Measurements from ENCODE around the gene CCR6. TPM values are rescaled to one million over a fixed set of nuclear protein-coding genes. Genes with fewer than 3 reads are reported as not detected.

The CCR6 gene
- total RNA-seq, 4 donors from 2014 or later = 0.98 to 2.4 (median 1.2) TPM

DNA sequence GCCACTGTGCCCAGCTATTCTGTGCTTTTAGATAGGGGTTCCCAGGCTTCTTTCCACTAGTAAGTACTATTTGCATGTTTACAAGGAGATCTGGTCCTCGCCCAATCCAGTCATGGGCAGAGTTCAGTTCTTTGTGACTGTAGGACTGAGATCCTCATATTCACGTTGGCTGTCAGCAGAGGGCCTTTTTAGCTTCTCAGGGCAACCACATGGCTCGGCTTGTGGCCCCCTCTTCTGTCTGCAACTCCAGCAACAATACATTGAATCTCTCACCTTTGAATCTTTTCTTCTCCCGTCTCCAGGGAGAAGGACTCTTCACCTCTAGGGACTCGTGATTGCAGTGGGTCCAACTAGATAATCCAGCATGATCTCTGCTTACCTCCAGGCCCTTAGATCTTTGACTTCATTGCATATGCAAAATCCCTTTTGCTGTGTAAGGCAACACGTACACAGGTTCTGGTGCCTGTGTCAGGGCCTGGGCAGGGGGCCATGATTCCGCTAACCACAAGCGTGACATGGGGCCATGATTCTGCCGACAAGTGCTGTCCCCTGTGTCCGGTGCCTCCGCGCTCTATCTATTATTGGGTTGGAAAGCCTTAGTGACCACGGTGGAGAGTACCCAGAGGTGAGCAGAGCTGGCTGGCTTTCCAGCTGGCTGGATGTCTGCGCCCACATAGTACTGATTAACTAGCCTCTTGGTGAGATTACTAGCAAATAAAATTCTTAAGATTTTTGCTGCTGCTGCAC lies 5.1 kb downstream of the CCR6 start:
- TF ChIP-seq POLR2AphosphoS5 (IDR thresholded peaks at IDR 0.05) (no peak), POLR2A (IDR thresholded peaks at IDR 0.05) (no peak), EP300 (IDR thresholded peaks at IDR 0.05) (no peak)
- TF ChIP-seq, protein P1, sequence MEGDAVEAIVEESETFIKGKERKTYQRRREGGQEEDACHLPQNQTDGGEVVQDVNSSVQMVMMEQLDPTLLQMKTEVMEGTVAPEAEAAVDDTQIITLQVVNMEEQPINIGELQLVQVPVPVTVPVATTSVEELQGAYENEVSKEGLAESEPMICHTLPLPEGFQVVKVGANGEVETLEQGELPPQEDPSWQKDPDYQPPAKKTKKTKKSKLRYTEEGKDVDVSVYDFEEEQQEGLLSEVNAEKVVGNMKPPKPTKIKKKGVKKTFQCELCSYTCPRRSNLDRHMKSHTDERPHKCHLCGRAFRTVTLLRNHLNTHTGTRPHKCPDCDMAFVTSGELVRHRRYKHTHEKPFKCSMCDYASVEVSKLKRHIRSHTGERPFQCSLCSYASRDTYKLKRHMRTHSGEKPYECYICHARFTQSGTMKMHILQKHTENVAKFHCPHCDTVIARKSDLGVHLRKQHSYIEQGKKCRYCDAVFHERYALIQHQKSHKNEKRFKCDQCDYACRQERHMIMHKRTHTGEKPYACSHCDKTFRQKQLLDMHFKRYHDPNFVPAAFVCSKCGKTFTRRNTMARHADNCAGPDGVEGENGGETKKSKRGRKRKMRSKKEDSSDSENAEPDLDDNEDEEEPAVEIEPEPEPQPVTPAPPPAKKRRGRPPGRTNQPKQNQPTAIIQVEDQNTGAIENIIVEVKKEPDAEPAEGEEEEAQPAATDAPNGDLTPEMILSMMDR (IDR thresholded peaks at IDR 0.05) = no peak
- no peaks in the 10 kb centered on the region for H3K9me3 ChIP-seq
- 93% methylated on average over 14 of the region's 14 CpGs for WGBS
- no peak for DNase-seq (ENCODE audit: low spot score in 2 of 2)
- H3K36me3 ChIP-seq = no peaks in the 10 kb centered on the region
- no peak overlapping the region for H3K27ac ChIP-seq
- H3K27me3 ChIP-seq = no peaks in the 10 kb centered on the region
- H3K4me3 ChIP-seq = no peak overlapping the region
- no peaks in the 10 kb centered on the region for H3K4me1 ChIP-seq

DNA sequence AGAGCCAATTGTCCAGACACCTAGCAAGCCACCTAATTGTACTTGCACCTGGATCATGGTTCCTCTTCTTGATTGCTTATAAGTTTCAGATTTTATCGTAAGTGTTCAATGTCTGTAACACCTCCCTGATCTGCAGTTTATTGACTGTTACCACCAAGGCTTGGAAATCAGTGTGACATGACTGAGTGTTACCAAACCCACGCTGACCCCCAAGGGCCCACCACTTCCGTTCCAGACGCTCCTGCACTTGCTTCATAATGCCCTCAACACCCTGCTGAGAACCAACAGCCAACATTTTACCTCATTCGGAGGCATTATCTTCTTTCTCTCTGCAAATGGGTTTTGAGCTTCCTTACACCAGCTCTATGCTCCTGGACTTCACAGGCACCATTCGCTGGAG lies 6.3 kb downstream of the CCR6 start:
- WGBS = 69% methylated on average over 6 of the region's 6 CpGs
- TF ChIP-seq POLR2A (IDR thresholded peaks at IDR 0.05) = no peak
- no peak for TF ChIP-seq EP300 (IDR thresholded peaks at IDR 0.05)
- TF ChIP-seq POLR2AphosphoS5 (IDR thresholded peaks at IDR 0.05) = no peak
- TF ChIP-seq, protein P1 (IDR thresholded peaks at IDR 0.05) = no peak
- no peak overlapping the region for H3K27ac ChIP-seq

DNA sequence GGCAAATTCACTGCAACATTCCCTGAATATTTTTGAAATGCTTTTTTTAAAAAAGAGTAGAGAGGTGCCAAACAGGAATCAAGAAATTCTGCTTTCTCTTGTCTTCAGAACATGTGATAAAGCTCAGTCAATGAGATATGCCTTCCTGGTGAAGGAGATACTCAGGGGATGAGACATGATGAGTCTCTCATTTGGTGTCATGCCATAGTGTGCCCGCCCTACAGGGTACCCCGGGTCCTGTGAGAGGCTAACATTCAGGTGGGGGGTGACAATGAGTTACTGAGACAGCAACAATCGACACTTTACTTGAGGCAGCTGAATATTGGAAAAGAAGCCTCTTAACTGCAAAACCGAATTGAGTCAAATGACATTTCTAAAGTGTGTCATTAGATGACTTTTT lies 6.7 kb downstream of the CCR6 start:
- Histone ChIP-seq H3K4me1 (no peaks in the 10 kb centered on the region), H3K4me3 (no peak overlapping the region), H3K27ac (no peak overlapping the region), H3K27me3 (no peaks in the 10 kb centered on the region), H3K9me3 (no peaks in the 10 kb centered on the region), H3K36me3 (no peaks in the 10 kb centered on the region)
- TF ChIP-seq, protein P1 (IDR thresholded peaks at IDR 0.05) = no peak
- TF ChIP-seq POLR2A (IDR thresholded peaks at IDR 0.05) (no peak), EP300 (IDR thresholded peaks at IDR 0.05) (no peak), POLR2AphosphoS5 (IDR thresholded peaks at IDR 0.05) (no peak)
- DNase-seq (ENCODE audit: low spot score in 2 of 2) = no peak
- WGBS = 60% methylated on average over 4 of the region's 4 CpGs

More for the DNA sequence above, 6.3 kb downstream of the CCR6 start:
- H3K4me1 ChIP-seq = no peaks in the 10 kb centered on the region
- H3K9me3 ChIP-seq = no peaks in the 10 kb centered on the region
- no peaks in the 10 kb centered on the region for H3K36me3 ChIP-seq
- no peak for DNase-seq (ENCODE audit: low spot score in 2 of 2)
- H3K4me3 ChIP-seq = no peak overlapping the region
- H3K27me3 ChIP-seq = no peaks in the 10 kb centered on the region

DNA sequence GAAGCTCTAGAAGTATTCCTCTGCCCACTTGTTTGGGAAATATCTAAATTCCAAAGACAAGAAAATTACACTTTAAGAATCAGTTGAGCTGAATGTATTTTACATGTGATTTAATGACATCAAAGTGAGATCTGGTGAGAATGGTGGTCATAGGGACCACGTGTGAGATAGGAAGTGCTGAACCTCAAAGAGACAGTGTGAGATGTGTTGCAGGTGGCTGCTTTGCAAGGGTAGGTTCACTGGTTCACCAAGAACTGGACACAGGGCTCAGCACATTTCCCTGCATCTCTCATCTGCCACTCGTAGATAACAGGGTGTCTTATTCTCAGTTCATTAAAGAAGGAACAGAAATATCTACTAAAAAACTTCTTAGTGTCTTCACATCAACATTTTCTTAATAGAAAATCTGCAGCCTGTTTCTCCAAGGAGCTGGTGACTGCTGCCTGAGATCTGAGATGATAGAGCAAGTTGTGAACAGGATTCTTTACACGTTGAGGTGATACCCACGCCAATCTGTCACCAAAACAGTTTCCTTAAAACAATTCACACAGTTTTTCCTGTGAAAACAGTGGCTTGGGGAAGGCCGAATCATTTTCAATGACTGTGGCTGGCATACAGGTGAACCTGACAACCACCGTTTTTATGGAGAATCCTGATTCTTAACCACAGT lies 7.2 kb downstream of the CCR6 start:
- H3K27ac ChIP-seq = no peak overlapping the region
- H3K36me3 ChIP-seq = no peaks in the 10 kb centered on the region
- H3K4me3 ChIP-seq = no peak overlapping the region
- WGBS = 80% methylated on average over 6 of the region's 6 CpGs
- H3K4me1 ChIP-seq = no peaks in the 10 kb centered on the region
- no peak for TF ChIP-seq EP300 (IDR thresholded peaks at IDR 0.05)
- no peak for TF ChIP-seq POLR2AphosphoS5 (IDR thresholded peaks at IDR 0.05)
- TF ChIP-seq POLR2A (IDR thresholded peaks at IDR 0.05) = no peak
- TF ChIP-seq, protein P1 (IDR thresholded peaks at IDR 0.05) = no peak
- DNase-seq (ENCODE audit: low spot score in 2 of 2) = no peak
- no peaks in the 10 kb centered on the region for H3K9me3 ChIP-seq
- no peaks in the 10 kb centered on the region for H3K27me3 ChIP-seq
